BLaER1 (cell line): Measurements from ENCODE around the gene MEIS1.

Source experiments
- H3K27ac ChIP-seq: shearing (Covaris generic); formaldehyde crosslinking; 2 replicates; pipeline ENCODE4 v1.8.1; 2022
- H3K27me3 ChIP-seq: shearing (Covaris generic); formaldehyde crosslinking; 2 replicates; pipeline ENCODE4 v1.8.1; 2022
- H3K36me3 ChIP-seq: shearing (Covaris generic); formaldehyde crosslinking; 2 replicates; pipeline ENCODE4 v1.8.1; 2022
- H3K4me1 ChIP-seq: shearing (Covaris generic); formaldehyde crosslinking; 2 replicates; pipeline ENCODE4 v1.8.1; 2022
- H3K4me2 ChIP-seq: shearing (Covaris generic); formaldehyde crosslinking; 2 replicates; pipeline ENCODE4 v1.8.1; 2022
- H3K4me3 ChIP-seq: shearing (Covaris generic); formaldehyde crosslinking; 2 replicates; pipeline ENCODE4 v1.8.1; 2022
- H3K9ac ChIP-seq: shearing (Covaris generic); formaldehyde crosslinking; 2 replicates; pipeline ENCODE4 v1.8.1; 2022
- H3K9me3 ChIP-seq: shearing (Covaris generic); formaldehyde crosslinking; 2 replicates; pipeline ENCODE4 v1.8.1; 2022
- H4K20me1 ChIP-seq: shearing (Covaris generic); formaldehyde crosslinking; 2 replicates; pipeline ENCODE4 v1.8.1; 2022
- Cebpa-rat ChIP-seq: shearing (Covaris generic); IDR thresholded peaks from 2 replicates; pipeline ENCODE4 v1.8.1; 2022

The MEIS1 gene

GRCh38 chr2:66443979-66444861 is 9.3 kb downstream of the MEIS1 start:
- H3K4me1 ChIP-seq, result no peaks in the 10 kb centered on the region
- H3K9me3 ChIP-seq, result peaks cover 25% of the 10 kb centered on the region
- H3K4me2 ChIP-seq, result no peak overlapping the region
- H4K20me1 ChIP-seq, result peaks cover 33% of the 10 kb centered on the region
- H3K36me3 ChIP-seq, result no peaks in the 10 kb centered on the region
- H3K9ac ChIP-seq, result no peak overlapping the region
- H3K27me3 ChIP-seq, result peaks cover 75% of the 10 kb centered on the region
- no peak overlapping the region for H3K4me3 ChIP-seq
- no peak for TF ChIP-seq Cebpa-rat
- no peak overlapping the region for H3K27ac ChIP-seq

GRCh38 chr2:66445076-66445924 is 10.4 kb downstream of the MEIS1 start:
- TF ChIP-seq Cebpa-rat, result no peak
- Histone ChIP-seq H3K27me3 (peaks cover 64% of the 10 kb centered on the region), H3K36me3 (no peaks in the 10 kb centered on the region), H4K20me1 (peaks cover 22% of the 10 kb centered on the region; the same call in 1 of the 2 replicates), H3K4me2 (no peak overlapping the region), H3K27ac (no peak overlapping the region), H3K9me3 (peaks cover 23% of the 10 kb centered on the region), H3K4me3 (no peak overlapping the region), H3K9ac (no peak overlapping the region), H3K4me1 (no peaks in the 10 kb centered on the region)

DNA sequence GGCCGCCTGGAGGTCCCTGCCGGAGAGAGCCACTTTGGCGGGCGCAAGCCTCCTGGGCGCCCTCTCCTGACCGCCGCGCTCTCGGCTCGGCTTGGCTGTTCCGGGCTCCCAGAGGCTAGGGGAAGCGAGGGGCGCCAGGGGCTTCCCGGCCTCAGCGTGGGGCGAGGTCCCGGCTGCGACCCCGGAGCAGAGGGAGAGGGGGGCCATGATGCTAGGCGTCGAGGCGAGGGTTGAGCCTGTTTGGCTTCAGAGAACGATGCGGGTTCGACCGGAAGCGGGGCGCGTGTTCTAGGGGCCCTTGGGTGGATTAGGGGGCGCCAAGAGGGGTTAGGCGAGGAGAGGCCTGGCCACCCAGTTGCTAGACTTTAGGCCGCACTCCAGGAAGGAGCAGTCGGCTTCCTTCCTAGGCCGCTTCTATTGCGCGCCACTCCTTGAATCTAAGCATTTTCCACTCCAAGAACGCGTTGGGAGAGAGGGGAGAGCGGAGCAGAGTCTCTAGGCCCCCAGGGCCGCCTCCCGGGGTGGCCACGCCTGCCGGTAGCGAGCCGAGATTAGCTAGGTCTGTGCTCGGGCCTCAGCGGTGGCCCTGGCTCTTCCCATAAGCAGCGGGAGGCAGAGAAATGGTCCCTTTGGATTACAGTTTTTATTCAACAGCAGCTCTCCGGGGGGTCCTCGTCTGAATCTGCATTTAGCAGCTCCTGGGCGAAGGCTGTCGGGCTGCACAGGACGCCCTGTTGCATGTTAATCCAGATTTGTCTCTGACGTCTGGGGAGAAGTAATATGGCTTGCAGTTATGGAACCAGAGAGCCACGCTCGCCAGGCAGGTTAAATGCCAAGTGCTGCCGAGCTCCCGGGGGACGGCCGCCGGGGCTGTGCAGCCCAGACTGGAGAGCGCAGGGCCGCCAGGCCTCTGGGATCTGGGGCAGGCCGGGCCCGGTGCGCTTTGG is 11.3 kb downstream of the MEIS1 start:
- no peak for TF ChIP-seq Cebpa-rat
- H3K9ac ChIP-seq, result no peak overlapping the region
- peaks cover 23% of the 10 kb centered on the region for H3K9me3 ChIP-seq
- H3K4me2 ChIP-seq, result no peak overlapping the region
- no peak overlapping the region for H3K27ac ChIP-seq
- H3K4me1 ChIP-seq, result no peaks in the 10 kb centered on the region
- peaks cover 55% of the 10 kb centered on the region for H3K27me3 ChIP-seq
- peaks cover 15% of the 10 kb centered on the region; the same call in 1 of the 2 replicates for H4K20me1 ChIP-seq
- no peak overlapping the region for H3K4me3 ChIP-seq
- H3K36me3 ChIP-seq, result no peaks in the 10 kb centered on the region

DNA sequence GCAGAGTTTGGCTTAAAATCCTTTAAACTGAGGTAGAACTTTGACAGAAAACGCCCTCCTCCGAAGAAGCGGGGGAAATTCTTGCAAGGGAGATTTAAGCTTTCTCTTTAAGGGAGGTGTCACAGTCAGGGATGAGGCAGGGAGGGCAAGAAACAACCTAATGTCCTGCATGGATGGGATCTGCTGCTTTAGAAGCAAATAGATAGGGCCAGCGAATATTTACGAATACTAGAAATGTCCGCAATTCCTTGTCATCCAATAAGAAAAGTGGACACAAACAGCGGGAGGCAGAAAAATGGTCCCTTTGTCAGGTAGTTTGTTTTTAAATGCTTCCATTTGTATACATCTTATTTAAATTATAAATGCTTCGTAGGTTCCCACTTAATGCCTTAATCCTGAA is 12.0 kb downstream of the MEIS1 start:
- peaks cover 8% of the 10 kb centered on the region; the same call in 1 of the 2 replicates for H4K20me1 ChIP-seq
- no peak overlapping the region for H3K4me2 ChIP-seq
- no peak for TF ChIP-seq Cebpa-rat
- peaks cover 23% of the 10 kb centered on the region for H3K9me3 ChIP-seq
- no peak overlapping the region for H3K4me3 ChIP-seq
- H3K4me1 ChIP-seq, result no peaks in the 10 kb centered on the region
- H3K9ac ChIP-seq, result no peak overlapping the region
- no peaks in the 10 kb centered on the region for H3K36me3 ChIP-seq
- no peak overlapping the region for H3K27ac ChIP-seq
- peaks cover 48% of the 10 kb centered on the region for H3K27me3 ChIP-seq

- peaks cover 8% of the 10 kb centered on the region; the same call in 1 of the 2 replicates for H4K20me1 ChIP-seq
- no peak overlapping the region for H3K4me3 ChIP-seq
- peaks cover 40% of the 10 kb centered on the region for H3K27me3 ChIP-seq
- no peak overlapping the region for H3K27ac ChIP-seq
- no peaks in the 10 kb centered on the region for H3K4me1 ChIP-seq
- H3K36me3 ChIP-seq, result no peaks in the 10 kb centered on the region
- H3K9me3 ChIP-seq, result peaks cover 23% of the 10 kb centered on the region
- H3K9ac ChIP-seq, result no peak overlapping the region
- no peak overlapping the region for H3K4me2 ChIP-seq
- TF ChIP-seq Cebpa-rat, result no peak
These were observed 12.8 kb downstream of the MEIS1 start for GRCh38 chr2:66447677-66448076.

GRCh38 chr2:66448136-66448991 is 13.4 kb downstream of the MEIS1 start:
- Histone ChIP-seq H4K20me1 (peaks cover 2% of the 10 kb centered on the region; the same call in 1 of the 2 replicates), H3K4me2 (no peak overlapping the region), H3K27ac (no peak overlapping the region), H3K9ac (no peak overlapping the region), H3K9me3 (peaks cover 23% of the 10 kb centered on the region), H3K4me1 (no peaks in the 10 kb centered on the region), H3K36me3 (no peaks in the 10 kb centered on the region), H3K4me3 (no peak overlapping the region), H3K27me3 (peaks cover 34% of the 10 kb centered on the region)
- TF ChIP-seq Cebpa-rat, result no peak

- H3K27me3 ChIP-seq, result no peaks in the 10 kb centered on the region
- H3K9me3 ChIP-seq, result no peaks in the 10 kb centered on the region
- no peaks in the 10 kb centered on the region for H4K20me1 ChIP-seq
- H3K27ac ChIP-seq, result no peak overlapping the region
- no peak overlapping the region for H3K9ac ChIP-seq
- H3K36me3 ChIP-seq, result no peaks in the 10 kb centered on the region
- no peaks in the 10 kb centered on the region for H3K4me1 ChIP-seq
- TF ChIP-seq Cebpa-rat, result no peak
- H3K4me2 ChIP-seq, result no peak overlapping the region
- H3K4me3 ChIP-seq, result no peak overlapping the region
These were observed 17.3 kb downstream of the MEIS1 start for GRCh38 chr2:66452214-66452613.

- H3K4me1 ChIP-seq, result no peaks in the 10 kb centered on the region
- H3K4me2 ChIP-seq, result no peak overlapping the region
- no peaks in the 10 kb centered on the region for H3K36me3 ChIP-seq
- no peak overlapping the region for H3K4me3 ChIP-seq
- H4K20me1 ChIP-seq, result no peaks in the 10 kb centered on the region
- H3K9ac ChIP-seq, result no peak overlapping the region
- no peak overlapping the region for H3K27ac ChIP-seq
- no peak for TF ChIP-seq Cebpa-rat
- H3K27me3 ChIP-seq, result no peaks in the 10 kb centered on the region
- no peaks in the 10 kb centered on the region for H3K9me3 ChIP-seq
These were observed 18.0 kb downstream of the MEIS1 start for GRCh38 chr2:66452917-66453316.
